ENCODE measurements around the gene SMAD7.

The SMAD7 gene, protein sequence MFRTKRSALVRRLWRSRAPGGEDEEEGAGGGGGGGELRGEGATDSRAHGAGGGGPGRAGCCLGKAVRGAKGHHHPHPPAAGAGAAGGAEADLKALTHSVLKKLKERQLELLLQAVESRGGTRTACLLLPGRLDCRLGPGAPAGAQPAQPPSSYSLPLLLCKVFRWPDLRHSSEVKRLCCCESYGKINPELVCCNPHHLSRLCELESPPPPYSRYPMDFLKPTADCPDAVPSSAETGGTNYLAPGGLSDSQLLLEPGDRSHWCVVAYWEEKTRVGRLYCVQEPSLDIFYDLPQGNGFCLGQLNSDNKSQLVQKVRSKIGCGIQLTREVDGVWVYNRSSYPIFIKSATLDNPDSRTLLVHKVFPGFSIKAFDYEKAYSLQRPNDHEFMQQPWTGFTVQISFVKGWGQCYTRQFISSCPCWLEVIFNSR

DNA sequence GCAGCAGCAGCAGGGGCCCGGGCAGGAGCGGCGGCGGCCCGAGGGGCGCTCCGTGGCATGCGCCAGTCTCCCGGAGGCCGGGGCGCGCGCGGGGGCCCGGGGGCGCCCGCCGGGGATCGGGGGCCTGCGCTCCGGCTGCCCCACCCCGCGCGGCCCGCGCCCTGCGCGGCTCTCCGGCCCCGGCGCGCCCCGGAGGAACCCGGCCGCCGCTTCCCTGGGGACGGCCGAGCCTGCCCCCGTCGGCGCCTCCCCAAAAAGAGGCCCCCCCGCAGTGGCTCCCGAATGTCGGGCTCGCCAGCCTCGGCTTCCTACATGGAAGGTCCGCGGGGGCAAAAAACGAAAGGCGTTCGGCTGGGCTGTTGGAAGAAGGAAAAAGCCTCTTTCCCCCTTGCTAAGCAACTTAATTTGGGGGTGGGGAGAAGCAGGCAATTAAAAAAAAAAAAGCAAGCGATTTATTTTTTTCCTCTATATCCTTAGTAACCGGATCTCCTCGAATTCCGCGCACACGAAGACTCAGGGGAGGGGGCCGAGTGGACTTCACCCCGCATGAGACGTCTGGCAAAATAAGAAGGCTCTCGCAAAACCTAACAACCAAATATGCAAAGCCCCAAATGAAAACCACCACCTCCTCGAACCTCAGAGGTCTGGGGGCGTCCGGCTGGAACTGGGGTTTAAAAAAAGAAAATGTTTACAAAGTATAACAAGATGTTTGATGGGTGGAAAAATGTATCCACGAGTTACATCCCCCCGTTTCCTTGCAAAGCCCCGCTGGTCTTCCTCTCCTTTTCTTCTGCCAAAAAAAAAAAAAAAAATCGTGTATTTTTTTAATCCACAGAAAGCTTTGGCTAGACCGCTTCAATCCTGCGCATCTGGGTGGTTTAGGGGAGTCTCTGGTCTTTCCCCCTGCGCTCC lies at the start of gene SMAD7:
TSS of gene SMAD7 (minus strand) at position 430 of the 912 bp plus-strand sequence. CDS start 541 bp downstream, outside the sequence.
- ATAC-seq = no peak

DNA sequence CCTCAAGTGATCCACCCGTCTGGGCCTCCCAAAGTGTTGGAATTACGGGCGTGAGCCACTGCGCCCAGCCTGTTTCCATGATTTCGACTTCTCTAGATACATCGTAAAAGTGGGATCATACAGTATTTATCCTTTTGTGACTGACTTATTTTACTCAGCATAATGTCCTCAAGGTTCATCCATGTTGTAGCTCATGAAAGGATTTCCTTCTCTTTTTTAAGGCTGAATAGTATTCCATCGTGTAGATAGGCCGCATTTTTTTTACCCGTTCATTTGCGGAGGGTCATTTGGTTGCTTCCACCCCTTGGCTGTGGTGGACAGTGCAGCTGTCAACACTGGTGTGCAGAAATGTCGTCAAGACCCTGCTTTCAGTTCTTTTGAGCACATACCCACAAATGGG lies 48.8 kb upstream of the SMAD7 start:
- no peak for TF ChIP-seq CSDC2 (CRISPR knock-in tag; IDR thresholded peaks at IDR 0.05)
- TF ChIP-seq, protein P1, sequence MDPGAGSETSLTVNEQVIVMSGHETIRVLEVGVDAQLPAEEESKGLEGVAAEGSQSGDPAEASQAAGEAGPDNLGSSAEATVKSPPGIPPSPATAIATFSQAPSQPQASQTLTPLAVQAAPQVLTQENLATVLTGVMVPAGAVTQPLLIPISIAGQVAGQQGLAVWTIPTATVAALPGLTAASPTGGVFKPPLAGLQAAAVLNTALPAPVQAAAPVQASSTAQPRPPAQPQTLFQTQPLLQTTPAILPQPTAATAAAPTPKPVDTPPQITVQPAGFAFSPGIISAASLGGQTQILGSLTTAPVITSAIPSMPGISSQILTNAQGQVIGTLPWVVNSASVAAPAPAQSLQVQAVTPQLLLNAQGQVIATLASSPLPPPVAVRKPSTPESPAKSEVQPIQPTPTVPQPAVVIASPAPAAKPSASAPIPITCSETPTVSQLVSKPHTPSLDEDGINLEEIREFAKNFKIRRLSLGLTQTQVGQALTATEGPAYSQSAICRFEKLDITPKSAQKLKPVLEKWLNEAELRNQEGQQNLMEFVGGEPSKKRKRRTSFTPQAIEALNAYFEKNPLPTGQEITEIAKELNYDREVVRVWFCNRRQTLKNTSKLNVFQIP (CRISPR knock-in tag; IDR thresholded peaks at IDR 0.05; ENCODE audit: borderline replicate concordance, low read depth) = no peak
- TF ChIP-seq ZC3H10 (CRISPR knock-in tag; IDR thresholded peaks at IDR 0.05) = no peak
- TF ChIP-seq, protein P2, sequence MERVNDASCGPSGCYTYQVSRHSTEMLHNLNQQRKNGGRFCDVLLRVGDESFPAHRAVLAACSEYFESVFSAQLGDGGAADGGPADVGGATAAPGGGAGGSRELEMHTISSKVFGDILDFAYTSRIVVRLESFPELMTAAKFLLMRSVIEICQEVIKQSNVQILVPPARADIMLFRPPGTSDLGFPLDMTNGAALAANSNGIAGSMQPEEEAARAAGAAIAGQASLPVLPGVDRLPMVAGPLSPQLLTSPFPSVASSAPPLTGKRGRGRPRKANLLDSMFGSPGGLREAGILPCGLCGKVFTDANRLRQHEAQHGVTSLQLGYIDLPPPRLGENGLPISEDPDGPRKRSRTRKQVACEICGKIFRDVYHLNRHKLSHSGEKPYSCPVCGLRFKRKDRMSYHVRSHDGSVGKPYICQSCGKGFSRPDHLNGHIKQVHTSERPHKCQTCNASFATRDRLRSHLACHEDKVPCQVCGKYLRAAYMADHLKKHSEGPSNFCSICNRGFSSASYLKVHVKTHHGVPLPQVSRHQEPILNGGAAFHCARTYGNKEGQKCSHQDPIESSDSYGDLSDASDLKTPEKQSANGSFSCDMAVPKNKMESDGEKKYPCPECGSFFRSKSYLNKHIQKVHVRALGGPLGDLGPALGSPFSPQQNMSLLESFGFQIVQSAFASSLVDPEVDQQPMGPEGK (CRISPR knock-in tag; IDR thresholded peaks at IDR 0.05; ENCODE audit: borderline replicate concordance) = no peak
- TF ChIP-seq TCF4 (CRISPR knock-in tag; IDR thresholded peaks at IDR 0.05; ENCODE audit: borderline replicate concordance) = no peak
- TF ChIP-seq ZNF565 (CRISPR knock-in tag; conservative IDR thresholded peaks at IDR 0.05; ENCODE audit: low read depth) = no peak
- TF ChIP-seq PPARA (CRISPR knock-in tag; IDR thresholded peaks at IDR 0.05; ENCODE audit: borderline replicate concordance) = no peak
- no peak for TF ChIP-seq RARB (CRISPR knock-in tag; IDR thresholded peaks at IDR 0.05)
- TF ChIP-seq OSR1 (CRISPR knock-in tag; IDR thresholded peaks at IDR 0.05) = no peak
- TF ChIP-seq ZNF70 (CRISPR knock-in tag; IDR thresholded peaks at IDR 0.05) = no peak
- TF ChIP-seq, protein P3, sequence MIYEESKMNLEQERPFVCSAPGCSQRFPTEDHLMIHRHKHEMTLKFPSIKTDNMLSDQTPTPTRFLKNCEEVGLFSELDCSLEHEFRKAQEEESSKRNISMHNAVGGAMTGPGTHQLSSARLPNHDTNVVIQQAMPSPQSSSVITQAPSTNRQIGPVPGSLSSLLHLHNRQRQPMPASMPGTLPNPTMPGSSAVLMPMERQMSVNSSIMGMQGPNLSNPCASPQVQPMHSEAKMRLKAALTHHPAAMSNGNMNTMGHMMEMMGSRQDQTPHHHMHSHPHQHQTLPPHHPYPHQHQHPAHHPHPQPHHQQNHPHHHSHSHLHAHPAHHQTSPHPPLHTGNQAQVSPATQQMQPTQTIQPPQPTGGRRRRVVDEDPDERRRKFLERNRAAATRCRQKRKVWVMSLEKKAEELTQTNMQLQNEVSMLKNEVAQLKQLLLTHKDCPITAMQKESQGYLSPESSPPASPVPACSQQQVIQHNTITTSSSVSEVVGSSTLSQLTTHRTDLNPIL (CRISPR knock-in tag; IDR thresholded peaks at IDR 0.05; ENCODE audit: low read depth) = no peak
- TF ChIP-seq ZFP3 (CRISPR knock-in tag; IDR thresholded peaks at IDR 0.05) = no peak
- TF ChIP-seq GLIS3 (CRISPR knock-in tag; IDR thresholded peaks at IDR 0.05) = no peak
- TF ChIP-seq, protein P4, sequence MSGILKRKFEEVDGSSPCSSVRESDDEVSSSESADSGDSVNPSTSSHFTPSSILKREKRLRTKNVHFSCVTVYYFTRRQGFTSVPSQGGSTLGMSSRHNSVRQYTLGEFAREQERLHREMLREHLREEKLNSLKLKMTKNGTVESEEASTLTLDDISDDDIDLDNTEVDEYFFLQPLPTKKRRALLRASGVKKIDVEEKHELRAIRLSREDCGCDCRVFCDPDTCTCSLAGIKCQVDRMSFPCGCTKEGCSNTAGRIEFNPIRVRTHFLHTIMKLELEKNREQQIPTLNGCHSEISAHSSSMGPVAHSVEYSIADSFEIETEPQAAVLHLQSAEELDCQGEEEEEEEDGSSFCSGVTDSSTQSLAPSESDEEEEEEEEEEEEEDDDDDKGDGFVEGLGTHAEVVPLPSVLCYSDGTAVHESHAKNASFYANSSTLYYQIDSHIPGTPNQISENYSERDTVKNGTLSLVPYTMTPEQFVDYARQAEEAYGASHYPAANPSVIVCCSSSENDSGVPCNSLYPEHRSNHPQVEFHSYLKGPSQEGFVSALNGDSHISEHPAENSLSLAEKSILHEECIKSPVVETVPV (CRISPR knock-in tag; IDR thresholded peaks at IDR 0.05) = no peak
- no peak for ATAC-seq

More for the DNA sequence above, at the start of gene SMAD7:
- TF ChIP-seq ZFP3 (CRISPR knock-in tag; IDR thresholded peaks at IDR 0.05) (no peak), ZNF70 (CRISPR knock-in tag; IDR thresholded peaks at IDR 0.05) (no peak), ISL1 (CRISPR knock-in tag; IDR thresholded peaks at IDR 0.05) (no peak)
- TF ChIP-seq, protein P3 (CRISPR knock-in tag; IDR thresholded peaks at IDR 0.05; ENCODE audit: low read depth) = no peak
- TF ChIP-seq, protein P2 (CRISPR knock-in tag; IDR thresholded peaks at IDR 0.05; ENCODE audit: borderline replicate concordance) = no peak
